Measurements from ENCODE around the gene RNF227. TPM values are rescaled to one million over a fixed set of nuclear protein-coding genes. Genes with fewer than 3 reads are reported as not detected.

RNF227 gene
- total and polyA plus RNA-seq, 10 of the 15 experiments (the other 5 are each of a cell fraction or from before 2014, with no cell fraction given), result 0.49 to 5.0 (median 1.3) TPM

DNA sequence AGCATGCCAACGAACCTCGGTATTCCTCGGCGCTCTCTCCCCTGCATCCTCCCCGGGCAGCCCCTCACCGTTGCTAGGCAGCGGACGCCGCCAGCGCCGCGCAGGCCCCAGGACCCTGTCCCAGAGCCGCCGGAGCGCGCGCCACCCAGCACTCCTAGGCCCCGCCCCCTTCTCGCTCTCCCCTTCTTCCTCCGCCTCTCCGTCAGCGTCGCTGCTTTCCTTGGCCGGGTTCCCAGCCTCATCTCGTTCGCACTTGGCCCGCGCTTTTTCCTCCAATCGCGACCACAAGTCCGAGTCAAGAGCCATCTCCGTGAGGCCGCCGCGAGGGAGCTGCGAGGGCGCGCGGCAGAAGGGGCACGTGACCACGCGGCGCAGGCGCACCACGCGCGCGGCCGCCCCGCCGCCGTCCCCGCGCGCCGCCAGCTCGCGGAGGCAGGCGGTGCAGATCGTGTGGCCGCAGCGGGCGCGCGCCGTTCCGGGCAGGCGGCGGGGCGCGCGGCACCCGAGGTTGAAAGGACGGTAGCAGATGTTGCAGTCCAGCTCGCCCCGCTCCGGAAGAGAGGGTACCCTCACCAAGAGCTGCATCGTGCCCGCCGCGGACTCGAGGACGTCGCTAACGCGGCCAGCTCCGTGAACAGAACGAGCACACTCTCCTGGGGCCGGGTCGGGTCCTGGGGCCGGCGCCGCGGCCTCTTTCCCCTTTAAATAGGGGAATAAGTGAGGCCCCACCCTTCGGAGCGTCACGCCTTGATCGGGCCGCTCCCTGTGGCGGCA, at the start of gene RNF227 (continued):
- TF ChIP-seq JUND (IDR thresholded peaks at IDR 0.05; ENCODE audit: low read depth, low read length) (no peak), IRF4 (IDR thresholded peaks at IDR 0.05; ENCODE audit: low read depth, low read length) (no peak), RAD21 (IDR thresholded peaks at IDR 0.05; ENCODE audit: insufficient read depth, low read depth, low read length) (no peak), STAT3 (IDR thresholded peaks at IDR 0.05; ENCODE audit: low read depth, low read length) (no peak), SIX5 (IDR thresholded peaks at IDR 0.05; ENCODE audit: low read depth, low read length, severe bottlenecking) (no peak), YY1 (IDR thresholded peaks at IDR 0.05; ENCODE audit: low read depth, low read length) (peak; percentile 6; the same call in 1 of the 2 replicates), DPF2 (IDR thresholded peaks at IDR 0.05) (peak; percentile 56; the same call in 1 of the 2 replicates), IKZF2 (IDR thresholded peaks at IDR 0.05) (no peak), POLR2A (IDR thresholded peaks at IDR 0.05; ENCODE audit: low read depth, low read length) (peak; percentile 71), REST (IDR thresholded peaks at IDR 0.05; ENCODE audit: low read depth, low read length) (no peak), HSF1 (IDR thresholded peaks at IDR 0.05; ENCODE audit: low read depth, low read length) (no peak), RAD51 (IDR thresholded peaks at IDR 0.05) (peak; percentile 68), POU2F2 (IDR thresholded peaks at IDR 0.05; ENCODE audit: borderline replicate concordance, low read depth, low read length) (no peak), CBFB (IDR thresholded peaks at IDR 0.05; ENCODE audit: low read depth) (no peak), RBBP5 (conservative IDR thresholded peaks at IDR 0.05) (no peak), NFYA (IDR thresholded peaks at IDR 0.05; ENCODE audit: borderline replicate concordance, low read depth, low read length) (no peak), STAT1 (conservative IDR thresholded peaks at IDR 0.05) (no peak), ESRRA (IDR thresholded peaks at IDR 0.05; ENCODE audit: low read length) (no peak), ATF7 (IDR thresholded peaks at IDR 0.05; ENCODE audit: low read depth) (no peak), PAX5 (IDR thresholded peaks at IDR 0.05; ENCODE audit: borderline replicate concordance, low read depth, low read length) (no peak), FOS (IDR thresholded peaks at IDR 0.05; ENCODE audit: borderline replicate concordance, extremely low read depth, insufficient read length) (no peak), CEBPB (IDR thresholded peaks at IDR 0.05; ENCODE audit: borderline replicate concordance in 1 of 2, low read depth in 2 of 2, low read length in 2 of 2) (no peak), MTA2 (IDR thresholded peaks at IDR 0.05; ENCODE audit: low read depth) (no peak), SPI1 (IDR thresholded peaks at IDR 0.05; ENCODE audit: borderline replicate concordance, insufficient read depth, low read depth, low read length) (no peak), ZNF207 (IDR thresholded peaks at IDR 0.05; ENCODE audit: borderline replicate concordance) (peak; percentile 57; the same call in 1 of the 2 replicates), LARP7 (IDR thresholded peaks at IDR 0.05) (peak; percentile 71), ZNF622 (IDR thresholded peaks at IDR 0.05) (no peak), MTA3 (IDR thresholded peaks at IDR 0.05; ENCODE audit: borderline replicate concordance, low read length) (no peak)
- TF ChIP-seq, protein P1, sequence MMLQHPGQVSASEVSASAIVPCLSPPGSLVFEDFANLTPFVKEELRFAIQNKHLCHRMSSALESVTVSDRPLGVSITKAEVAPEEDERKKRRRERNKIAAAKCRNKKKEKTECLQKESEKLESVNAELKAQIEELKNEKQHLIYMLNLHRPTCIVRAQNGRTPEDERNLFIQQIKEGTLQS (IDR thresholded peaks at IDR 0.05; ENCODE audit: borderline replicate concordance, extremely low read depth, low read depth, low read length), result peak; percentile 95

Data from GM12878 (cell line).